ENCODE results near the gene LTF. TPM values are rescaled to one million over a fixed set of nuclear protein-coding genes. Genes with fewer than 3 reads are reported as not detected.

The LTF gene
- total and polyA plus RNA-seq, 9 of the 15 experiments (the other 6 are each of a cell fraction or from before 2014, with no cell fraction given), result 0.07 TPM; not detected in 8

- TF ChIP-seq, protein P1, sequence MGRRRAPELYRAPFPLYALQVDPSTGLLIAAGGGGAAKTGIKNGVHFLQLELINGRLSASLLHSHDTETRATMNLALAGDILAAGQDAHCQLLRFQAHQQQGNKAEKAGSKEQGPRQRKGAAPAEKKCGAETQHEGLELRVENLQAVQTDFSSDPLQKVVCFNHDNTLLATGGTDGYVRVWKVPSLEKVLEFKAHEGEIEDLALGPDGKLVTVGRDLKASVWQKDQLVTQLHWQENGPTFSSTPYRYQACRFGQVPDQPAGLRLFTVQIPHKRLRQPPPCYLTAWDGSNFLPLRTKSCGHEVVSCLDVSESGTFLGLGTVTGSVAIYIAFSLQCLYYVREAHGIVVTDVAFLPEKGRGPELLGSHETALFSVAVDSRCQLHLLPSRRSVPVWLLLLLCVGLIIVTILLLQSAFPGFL (CRISPR knock-in tag; IDR thresholded peaks at IDR 0.05), result no peak
- no peak for TF ChIP-seq MTA1 (IDR thresholded peaks at IDR 0.05; ENCODE audit: borderline replicate concordance)
- TF ChIP-seq, protein P2, sequence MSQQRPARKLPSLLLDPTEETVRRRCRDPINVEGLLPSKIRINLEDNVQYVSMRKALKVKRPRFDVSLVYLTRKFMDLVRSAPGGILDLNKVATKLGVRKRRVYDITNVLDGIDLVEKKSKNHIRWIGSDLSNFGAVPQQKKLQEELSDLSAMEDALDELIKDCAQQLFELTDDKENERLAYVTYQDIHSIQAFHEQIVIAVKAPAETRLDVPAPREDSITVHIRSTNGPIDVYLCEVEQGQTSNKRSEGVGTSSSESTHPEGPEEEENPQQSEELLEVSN (IDR thresholded peaks at IDR 0.05; ENCODE audit: borderline replicate concordance in 1 of 2, extremely low read depth in 1 of 2, insufficient read depth in 1 of 2, insufficient read length in 1 of 2, low read depth in 1 of 2, low read length in 1 of 2, poor library complexity in 1 of 2, severe bottlenecking in 1 of 2), result peak in 1 of 2 experiments; percentile 13
- no peak for TF ChIP-seq ZNF57 (CRISPR knock-in tag; IDR thresholded peaks at IDR 0.05)
- TF ChIP-seq SFPQ (IDR thresholded peaks at IDR 0.05; ENCODE audit: low read depth, low read length), result no peak
- no peak for TF ChIP-seq POLR2AphosphoS2 (IDR thresholded peaks at IDR 0.05; ENCODE audit: low read length)
- TF ChIP-seq SOX6 (IDR thresholded peaks at IDR 0.05), result no peak
- TF ChIP-seq REST (IDR thresholded peaks at IDR 0.05; ENCODE audit: borderline replicate concordance), result no peak
- TF ChIP-seq REST (CRISPR knock-in tag; IDR thresholded peaks at IDR 0.05; ENCODE audit: low read depth), result no peak
These were observed 20.4 kb upstream of the LTF start (continued) for GRCh38 chr3:46484911-46485778.

Measured in K562 (cell line).